Upper lobe of left lung (tissue), 6 donors: ENCODE data around the gene MSI2. TPM values are rescaled to one million over a fixed set of nuclear protein-coding genes. Genes with fewer than 3 reads are reported as not detected.

Experiments
- ATAC-seq, 2 donors: fragments of 200-7000 bp; cut with Tn5 transposase; one replicate each; pipeline ENCODE4 v1.9.1; 2022; ENCODE audit warnings: mild to moderate bottlenecking in 2 of 2, moderate library complexity in 2 of 2; ENCODE audit not compliant: low FRiP score in 2 of 2
- DNase-seq, 2 donors: peaks; one replicate each; pipeline ENCODE4 v3.0.0-alpha.2; 2019 to 2020
- H3K27ac ChIP-seq, 4 donors: fragments of 200-600 bp; sonication (generic); one replicate each; pipeline ENCODE4 v1.5.1; 2016 to 2019
- H3K27me3 ChIP-seq, 4 donors: fragments of 200-600 bp; sonication (generic); one replicate each; pipeline ENCODE4 v1.5.1; 2017 to 2019
- H3K36me3 ChIP-seq, 4 donors: fragments of 200-600 bp; sonication (generic); one replicate each; pipeline ENCODE4 v1.5.1; 2016 to 2019
- H3K4me1 ChIP-seq, 4 donors: fragments of 200-600 bp; sonication (generic); one replicate each; pipeline ENCODE4 v1.5.1; 2018 to 2019
- H3K4me3 ChIP-seq, 4 donors: fragments of 200-600 bp; sonication (generic); one replicate each; pipeline ENCODE4 v1.5.1; 2017 to 2019; ENCODE audit warnings: mild to moderate bottlenecking in 2 of 4, moderate library complexity in 1 of 4
- H3K9me3 ChIP-seq, 4 donors: fragments of 200-600 bp; sonication (generic); one replicate each; pipeline ENCODE4 v1.5.1; 2018 to 2019
- CTCF ChIP-seq, 6 experiments: fragments of 450-650 bp in 4 of 6; fragments of 200-600 bp in 2 of 6; sonication (generic) in 2 of 6; IDR thresholded peaks; one replicate each; pipeline ENCODE4 v1.5.1; 2016 to 2019; ENCODE audit warnings: antibody characterized with exemption in 6 of 6
- EP300 ChIP-seq, 4 donors: sonication (generic); formaldehyde crosslinking; IDR thresholded peaks; one replicate each; pipeline ENCODE4 v1.5.1; 2017; ENCODE audit warnings: antibody characterized with exemption in 4 of 4, control low read depth in 2 of 4
- POLR2A ChIP-seq, 4 donors: fragments of 450-650 bp; IDR thresholded peaks; one replicate each; pipeline ENCODE4 v1.5.1; 2016 to 2017; ENCODE audit warnings: antibody characterized with exemption in 4 of 4, mild to moderate bottlenecking in 2 of 4
- POLR2AphosphoS5 ChIP-seq, 2 donors: sonication (generic); formaldehyde crosslinking; IDR thresholded peaks; one replicate each; pipeline ENCODE4 v1.5.1; 2017; ENCODE audit warnings: antibody characterized with exemption in 2 of 2
- WGBS, 2 donors: methylation state at CpG; one replicate each; pipeline ENCODE4 v1.1.5; 2017 to 2018; 5-methylcytosine and 5-hydroxymethylcytosine counted together
- total RNA-seq, 6 donors: library from RNA; depleted of rRNA in 4 of 6; stranded (reverse); fragments of >200 nt in 4 of 6; gene quantifications; one replicate each; pipeline versions ENCODE4 v1.1.0 to v1.2.1, GENCODE V29; 2016 to 2021
- donor health status: DM: no; HTN: no; CAD: no; lungs with moderate emphysema.
- donor health status: DM: no; HTN: yes; CAD: no; lungs with severe emphysema.

MSI2 gene
- total RNA-seq, 6 donors from 2014 or later = 20.1 to 44.0 (median 32.2) TPM

- H3K4me1 ChIP-seq = peaks cover 6 to 20% (median 13%) of the 10 kb centered on the region in 4 donors
- DNase-seq (no peak), ATAC-seq (no peak)
- H3K9me3 ChIP-seq = no peaks in the 10 kb centered on the region
- no peak overlapping the region for H3K27ac ChIP-seq
- H3K27me3 ChIP-seq = no peaks in the 10 kb centered on the region
- no peaks in the 10 kb centered on the region for H3K36me3 ChIP-seq
- no peak for TF ChIP-seq CTCF (IDR thresholded peaks at IDR 0.05)
- no peak for TF ChIP-seq POLR2AphosphoS5 (IDR thresholded peaks at IDR 0.05)
- TF ChIP-seq EP300 (IDR thresholded peaks at IDR 0.05) = no peak
- TF ChIP-seq POLR2A (IDR thresholded peaks at IDR 0.05) = no peak
- no peak overlapping the region for H3K4me3 ChIP-seq
- WGBS, 2 donors = 84 to 90% methylated on average over 4 to 5 of the region's 5 CpGs
Observed at GRCh38 chr17:57665128-57665527, 408.8 kb downstream of the MSI2 start.

- H3K36me3 ChIP-seq = no peaks in the 10 kb centered on the region
- no peaks in the 10 kb centered on the region for H3K9me3 ChIP-seq
- no peak overlapping the region for H3K27ac ChIP-seq
- 86 to 92% methylated on average over 3 to 4 of the region's 4 CpGs for WGBS, 2 donors
- H3K4me3 ChIP-seq = no peak overlapping the region
- ATAC-seq (no peak), DNase-seq (no peak)
- TF ChIP-seq POLR2AphosphoS5 (IDR thresholded peaks at IDR 0.05) = no peak
- TF ChIP-seq CTCF (IDR thresholded peaks at IDR 0.05) = no peak
- TF ChIP-seq POLR2A (IDR thresholded peaks at IDR 0.05) = no peak
- TF ChIP-seq EP300 (IDR thresholded peaks at IDR 0.05) = no peak
- H3K4me1 ChIP-seq = peaks cover 6 to 20% (median 13%) of the 10 kb centered on the region in 4 donors
- no peaks in the 10 kb centered on the region for H3K27me3 ChIP-seq
Observed at GRCh38 chr17:57665696-57666095, 409.4 kb downstream of the MSI2 start.

- Histone ChIP-seq H3K9me3 (no peaks in the 10 kb centered on the region), H3K4me1 (peaks cover 6 to 20% (median 13%) of the 10 kb centered on the region in 4 donors), H3K27ac (no peak overlapping the region), H3K36me3 (no peaks in the 10 kb centered on the region), H3K4me3 (no peak overlapping the region), H3K27me3 (no peaks in the 10 kb centered on the region)
- 81 to 85% methylated on average over 5 of the region's 5 CpGs for WGBS, 2 donors
- ATAC-seq (no peak), DNase-seq (no peak)
- TF ChIP-seq CTCF (IDR thresholded peaks at IDR 0.05) (no peak), EP300 (IDR thresholded peaks at IDR 0.05) (no peak), POLR2A (IDR thresholded peaks at IDR 0.05) (no peak), POLR2AphosphoS5 (IDR thresholded peaks at IDR 0.05) (no peak)
Observed at GRCh38 chr17:57666201-57666870, 410.0 kb downstream of the MSI2 start.

- no peak for DNase-seq
- ATAC-seq = no peak
- H3K36me3 ChIP-seq = no peaks in the 10 kb centered on the region
- no peaks in the 10 kb centered on the region for H3K9me3 ChIP-seq
- no peak overlapping the region for H3K4me3 ChIP-seq
- H3K4me1 ChIP-seq = peaks cover 7 to 24% (median 16%) of the 10 kb centered on the region in 4 donors
- no peaks in the 10 kb centered on the region for H3K27me3 ChIP-seq
- TF ChIP-seq POLR2AphosphoS5 (IDR thresholded peaks at IDR 0.05) (no peak), CTCF (IDR thresholded peaks at IDR 0.05) (no peak), POLR2A (IDR thresholded peaks at IDR 0.05) (no peak), EP300 (IDR thresholded peaks at IDR 0.05) (no peak)
- no peak overlapping the region for H3K27ac ChIP-seq
- 67 to 74% methylated on average over 1 to 6 of the region's 6 CpGs for WGBS, 2 donors
Observed at GRCh38 chr17:57666946-57667345, 410.6 kb downstream of the MSI2 start.

- H3K9me3 ChIP-seq = no peaks in the 10 kb centered on the region
- peaks cover 7 to 24% (median 14%) of the 10 kb centered on the region in 4 donors for H3K4me1 ChIP-seq
- no peak overlapping the region for H3K4me3 ChIP-seq
- H3K27me3 ChIP-seq = no peaks in the 10 kb centered on the region
- H3K27ac ChIP-seq = no peak overlapping the region
- no peak for TF ChIP-seq POLR2AphosphoS5 (IDR thresholded peaks at IDR 0.05)
- TF ChIP-seq POLR2A (IDR thresholded peaks at IDR 0.05) = no peak
- TF ChIP-seq EP300 (IDR thresholded peaks at IDR 0.05) = no peak
- TF ChIP-seq CTCF (IDR thresholded peaks at IDR 0.05) = no peak
- H3K36me3 ChIP-seq = no peaks in the 10 kb centered on the region
- WGBS, 2 donors = 82 to 94% methylated on average over 3 to 6 of the region's 6 CpGs
- no peak for DNase-seq
- ATAC-seq = no peak
Observed at GRCh38 chr17:57667461-57667923, 411.2 kb downstream of the MSI2 start.
